OCI-LY3 (cell line): ENCODE results near the gene INTS1.

Experiments
- H2AFZ ChIP-seq: fragments of 200-600, 300-600 bp; shearing (Covaris generic); 2 replicates; pipeline ENCODE4 v1.6.0; 2014; ENCODE audit warnings: antibody characterized with exemption, low read depth, low read length
- H3K27ac ChIP-seq: fragments of 200-600, 300-600 bp; sonication (generic); 2 replicates; pipeline ENCODE4 v1.5.1; 2014; ENCODE audit warnings: mild to moderate bottlenecking, low read length, moderate library complexity, mixed read lengths
- H3K27me3 ChIP-seq: fragments of 200-600, 300-600 bp; sonication (generic); 2 replicates; pipeline ENCODE4 v1.6.1; 2014; ENCODE audit warnings: low read depth, low read length, mixed read lengths
- H3K36me3 ChIP-seq: fragments of 200-600, 300-600 bp; sonication (generic); replicated peaks from 2 replicates; pipeline ENCODE3; 2014; ENCODE audit warnings: low read depth, low read length, mixed read lengths
- H3K4me1 ChIP-seq: fragments of 300-600, 200-600 bp; sonication (generic); 2 replicates; pipeline ENCODE4 v1.6.1; 2014; ENCODE audit warnings: low read length, mixed read lengths
- H3K4me2 ChIP-seq: fragments of 200-600, 300-600 bp; sonication (generic); 2 replicates; pipeline ENCODE4 v1.6.1; 2014; ENCODE audit warnings: low read length, mixed read lengths
- H3K4me3 ChIP-seq: fragments of 300-600, 200-600 bp; sonication (generic); 2 replicates; pipeline ENCODE4 v1.5.1; 2014; ENCODE audit warnings: antibody characterized with exemption, mild to moderate bottlenecking, low read length, moderate library complexity
- H3K79me2 ChIP-seq: fragments of 300-600, 200-600 bp; shearing (Covaris generic); 2 replicates; pipeline ENCODE4 v1.6.1; 2014; ENCODE audit warnings: mild to moderate bottlenecking, low read length, mixed read lengths
- H3K9ac ChIP-seq: fragments of 300-600, 200-600 bp; shearing (Covaris generic); 2 replicates; pipeline ENCODE4 v1.6.0; 2014; ENCODE audit warnings: mild to moderate bottlenecking, low read length, moderate library complexity
- H3K9me3 ChIP-seq: fragments of 200-600, 300-600 bp; shearing (Covaris generic); 2 replicates; pipeline ENCODE4 v1.6.1; 2014; ENCODE audit warnings: low read length, mixed read lengths; ENCODE audit not compliant: insufficient read depth
- H4K20me1 ChIP-seq: fragments of 200-600, 300-600 bp; sonication (generic); 2 replicates; pipeline ENCODE4 v1.6.1; 2016; ENCODE audit warnings: low read length, mixed read lengths; ENCODE audit not compliant: insufficient read depth
- CTCF ChIP-seq: fragments of 200-600, 300-600 bp; sonication (generic); IDR thresholded peaks from 2 replicates; pipeline ENCODE4 v1.5.1; 2014; ENCODE audit warnings: antibody characterized with exemption, low read length, low read depth
- EZH2phosphoT487 ChIP-seq: fragments of 200-600 bp; shearing (Covaris generic); IDR thresholded peaks from 2 replicates; pipeline ENCODE4 v1.6.1; 2018; ENCODE audit warnings: antibody characterized with exemption, mixed run types, low read depth

The INTS1 gene

GRCh38 chr7:1424041-1424440 is 80.1 kb downstream of the INTS1 start:
- H2AFZ ChIP-seq: no peak overlapping the region
- TF ChIP-seq EZH2phosphoT487: no peak
- no peak for TF ChIP-seq CTCF
- no peaks in the 10 kb centered on the region for H3K9me3 ChIP-seq
- no peaks in the 10 kb centered on the region for H3K79me2 ChIP-seq
- no peak overlapping the region for H3K4me2 ChIP-seq
- no peaks in the 10 kb centered on the region for H4K20me1 ChIP-seq
- no peaks in the 10 kb centered on the region for H3K4me1 ChIP-seq
- H3K27ac ChIP-seq: no peak overlapping the region
- no peaks in the 10 kb centered on the region for H3K36me3 ChIP-seq
- H3K27me3 ChIP-seq: no peaks in the 10 kb centered on the region
- H3K4me3 ChIP-seq: no peak overlapping the region
- H3K9ac ChIP-seq: no peak overlapping the region

GRCh38 chr7:1423264-1423811 is 80.9 kb downstream of the INTS1 start:
- no peak overlapping the region for H3K9ac ChIP-seq
- no peak overlapping the region for H2AFZ ChIP-seq

GRCh38 chr7:1422512-1423263 is 81.5 kb downstream of the INTS1 start:
- Histone ChIP-seq H3K79me2 (no peaks in the 10 kb centered on the region), H3K4me1 (no peaks in the 10 kb centered on the region), H3K9ac (no peak overlapping the region), H2AFZ (no peak overlapping the region), H3K27ac (no peak overlapping the region), H3K4me2 (no peak overlapping the region), H4K20me1 (no peaks in the 10 kb centered on the region), H3K36me3 (no peaks in the 10 kb centered on the region), H3K4me3 (no peak overlapping the region), H3K9me3 (no peaks in the 10 kb centered on the region), H3K27me3 (no peaks in the 10 kb centered on the region)
- TF ChIP-seq CTCF (no peak), EZH2phosphoT487 (no peak)

More at GRCh38 chr7:1423264-1423811, 80.9 kb downstream of the INTS1 start:
- Histone ChIP-seq H3K4me3 (no peak overlapping the region), H3K36me3 (no peaks in the 10 kb centered on the region), H3K27me3 (no peaks in the 10 kb centered on the region), H3K4me1 (no peaks in the 10 kb centered on the region), H3K9me3 (no peaks in the 10 kb centered on the region), H3K4me2 (no peak overlapping the region), H3K27ac (no peak overlapping the region), H3K79me2 (no peaks in the 10 kb centered on the region), H4K20me1 (no peaks in the 10 kb centered on the region)
- TF ChIP-seq CTCF (no peak), EZH2phosphoT487 (no peak)

- TF ChIP-seq CTCF: no peak
- TF ChIP-seq EZH2phosphoT487: no peak
- H3K4me3 ChIP-seq: no peak overlapping the region
- no peaks in the 10 kb centered on the region for H4K20me1 ChIP-seq
- no peaks in the 10 kb centered on the region for H3K79me2 ChIP-seq
- H2AFZ ChIP-seq: no peak overlapping the region
- no peaks in the 10 kb centered on the region for H3K27me3 ChIP-seq
- H3K9me3 ChIP-seq: no peaks in the 10 kb centered on the region
- H3K4me1 ChIP-seq: no peaks in the 10 kb centered on the region
- no peak overlapping the region for H3K9ac ChIP-seq
- no peak overlapping the region for H3K4me2 ChIP-seq
- H3K36me3 ChIP-seq: no peaks in the 10 kb centered on the region
- H3K27ac ChIP-seq: no peak overlapping the region
Measured at GRCh38 chr7:1421946-1422345, 82.2 kb downstream of the INTS1 start.
